MM.1S (cell line): ENCODE data around the gene CD9.

ENCODE experiments used
- DNase-seq: peaks from one replicate; pipeline ENCODE4 v3.0.0-alpha.2; 2015
- H2AFZ ChIP-seq: fragments of 300-600 bp; sonication (generic); 2 replicates; pipeline ENCODE4 v1.6.0; 2016; ENCODE audit warnings: antibody characterized with exemption, low read length
- H3F3A ChIP-seq: fragments of 300-600 bp; sonication (generic); 2 replicates; pipeline ENCODE4 v1.6.1; 2016; ENCODE audit warnings: mild to moderate bottlenecking, antibody characterized with exemption, low read length, moderate library complexity, mixed read lengths; ENCODE audit not compliant: insufficient read depth
- H3K27ac ChIP-seq: fragments of 300-600 bp; sonication (generic); 2 replicates; pipeline ENCODE4 v1.5.1; 2016; ENCODE audit warnings: mild to moderate bottlenecking, low read length
- H3K27me3 ChIP-seq: fragments of 300-600 bp; sonication (generic); replicated peaks from 2 replicates; pipeline ENCODE4 v1.6.0; 2016; ENCODE audit warnings: low read length; ENCODE audit not compliant: insufficient read depth
- H3K36me3 ChIP-seq: fragments of 300-600 bp; sonication (generic); replicated peaks from 2 replicates; pipeline ENCODE4 v1.6.1; 2016; ENCODE audit warnings: mild to moderate bottlenecking, low read length, mixed read lengths; ENCODE audit not compliant: insufficient read depth
- H3K4me1 ChIP-seq: fragments of 300-600 bp; sonication (generic); 2 replicates; pipeline ENCODE4 v1.6.1; 2016; ENCODE audit warnings: low read length, mixed read lengths
- H3K4me2 ChIP-seq: fragments of 300-600 bp; sonication (generic); 2 replicates; pipeline ENCODE4 v1.6.0; 2016; ENCODE audit warnings: low read depth, low read length
- H3K4me3 ChIP-seq: fragments of 300-600 bp; sonication (generic); 2 replicates; pipeline ENCODE4 v1.5.1; 2016; ENCODE audit warnings: low read length, mixed read lengths
- H3K79me2 ChIP-seq: fragments of 300-600 bp; sonication (generic); 2 replicates; pipeline ENCODE4 v1.6.1; 2016; ENCODE audit warnings: mixed run types, low read length, mixed read lengths
- H3K9ac ChIP-seq: fragments of 300-600 bp; sonication (generic); 2 replicates; pipeline ENCODE4 v1.6.1; 2016; ENCODE audit warnings: low read length, mixed read lengths
- H3K9me2 ChIP-seq: fragments of 300-600 bp; sonication (generic); replicated peaks from 2 replicates; pipeline ENCODE4 v1.6.1; 2016; ENCODE audit warnings: mild to moderate bottlenecking, low read length, mixed read lengths; ENCODE audit not compliant: insufficient read depth
- H3K9me3 ChIP-seq: fragments of 300-600 bp; sonication (generic); replicated peaks from 2 replicates; pipeline ENCODE4 v1.6.1; 2016; ENCODE audit warnings: mild to moderate bottlenecking, low read length, mixed read lengths; ENCODE audit not compliant: insufficient read depth
- H4K20me1 ChIP-seq: fragments of 300-600 bp; sonication (generic); 2 replicates; pipeline ENCODE4 v1.6.1; 2016; ENCODE audit warnings: mild to moderate bottlenecking, low read length, moderate library complexity, mixed read lengths; ENCODE audit not compliant: insufficient read depth
- CTCF ChIP-seq: fragments of 300-600 bp; sonication (generic); IDR thresholded peaks from 2 replicates; pipeline ENCODE4 v1.5.1; 2016; ENCODE audit warnings: antibody characterized with exemption, low read length, mixed read lengths
- EZH2 ChIP-seq: fragments of 300-600 bp; sonication (generic); optimal IDR thresholded peaks from 2 replicates; pipeline ENCODE3; 2017; ENCODE audit warnings: low read depth, mild to moderate bottlenecking, antibody characterized with exemption, low read length, mixed read lengths
- EZH2phosphoT487 ChIP-seq: fragments of 300-600 bp; sonication (generic); IDR thresholded peaks from 2 replicates; pipeline ENCODE4 v1.6.1; 2018; ENCODE audit warnings: antibody characterized with exemption, low read length

CD9 gene

GRCh38 chr12:6279631-6280030, 79.4 kb downstream of the CD9 start:
- Histone ChIP-seq H3K27ac (no peak overlapping the region), H3K9ac (no peak overlapping the region)

DNA sequence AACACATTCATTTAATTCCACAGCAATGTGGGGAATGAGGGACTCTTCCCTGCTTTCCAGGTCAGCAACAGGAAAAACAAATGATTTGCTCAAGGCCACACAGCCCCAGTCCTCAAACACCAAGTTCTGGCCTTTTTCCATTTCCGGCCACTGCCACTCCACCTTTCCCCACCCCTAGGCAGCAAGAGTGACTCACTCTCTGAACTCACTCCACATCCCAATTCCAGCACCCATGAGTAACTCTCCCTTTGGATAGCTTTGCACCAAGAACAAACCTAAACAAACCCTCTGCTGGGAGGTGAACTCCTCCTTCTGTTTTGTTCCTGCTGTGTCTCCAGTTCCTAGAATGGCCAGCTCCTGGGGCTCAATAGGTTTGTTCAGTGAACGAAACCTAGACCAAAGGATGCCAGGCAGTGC, 79.9 kb downstream of the CD9 start:
- Histone ChIP-seq H3K36me3 (no peaks in the 10 kb centered on the region), H3K4me2 (no peak overlapping the region), H3K27me3 (no peaks in the 10 kb centered on the region), H3K27ac (no peak overlapping the region), H3K4me3 (no peak overlapping the region), H3K9ac (no peak overlapping the region), H3F3A (peaks cover 13% of the 10 kb centered on the region; the same call in 1 of the 2 replicates), H4K20me1 (no peaks in the 10 kb centered on the region), H3K9me3 (no peaks in the 10 kb centered on the region), H2AFZ (no peak overlapping the region), H3K4me1 (peaks cover 3% of the 10 kb centered on the region; the same call in 1 of the 2 replicates), H3K79me2 (no peaks in the 10 kb centered on the region), H3K9me2 (no peaks in the 10 kb centered on the region)
- TF ChIP-seq CTCF (no peak), EZH2 (no peak), EZH2phosphoT487 (no peak)
- no peak for DNase-seq

More at GRCh38 chr12:6279631-6280030, 79.4 kb downstream of the CD9 start:
- Histone ChIP-seq H3K27me3 (no peaks in the 10 kb centered on the region), H3K4me3 (no peak overlapping the region), H3K9me3 (no peaks in the 10 kb centered on the region), H3K4me1 (peaks cover 2% of the 10 kb centered on the region; the same call in 1 of the 2 replicates), H3K79me2 (no peaks in the 10 kb centered on the region), H3K9me2 (no peaks in the 10 kb centered on the region), H2AFZ (no peak overlapping the region), H3K4me2 (no peak overlapping the region), H3K36me3 (no peaks in the 10 kb centered on the region), H4K20me1 (no peaks in the 10 kb centered on the region), H3F3A (peaks cover 13% of the 10 kb centered on the region; the same call in 1 of the 2 replicates)
- no peak for DNase-seq
- TF ChIP-seq CTCF (no peak), EZH2phosphoT487 (no peak), EZH2 (no peak)

GRCh38 chr12:6280672-6281071, 80.5 kb downstream of the CD9 start:
- no peak for DNase-seq
- H3K36me3 ChIP-seq, result no peaks in the 10 kb centered on the region
- no peaks in the 10 kb centered on the region for H3K9me3 ChIP-seq
- no peak overlapping the region for H3K27ac ChIP-seq
- H3K9ac ChIP-seq, result no peak overlapping the region
- H3K27me3 ChIP-seq, result no peaks in the 10 kb centered on the region
- H3K4me1 ChIP-seq, result peaks cover 6% of the 10 kb centered on the region; the same call in 1 of the 2 replicates
- no peaks in the 10 kb centered on the region for H3K79me2 ChIP-seq
- H3K9me2 ChIP-seq, result no peaks in the 10 kb centered on the region
- TF ChIP-seq EZH2, result no peak
- TF ChIP-seq CTCF, result no peak
- TF ChIP-seq EZH2phosphoT487, result no peak
- no peaks in the 10 kb centered on the region for H4K20me1 ChIP-seq
- H3F3A ChIP-seq, result peaks cover 13% of the 10 kb centered on the region; the same call in 1 of the 2 replicates
- no peak overlapping the region for H3K4me3 ChIP-seq
- H2AFZ ChIP-seq, result no peak overlapping the region
- H3K4me2 ChIP-seq, result no peak overlapping the region
